ENCODE data around the gene GGACT.

Gene GGACT

DNA sequence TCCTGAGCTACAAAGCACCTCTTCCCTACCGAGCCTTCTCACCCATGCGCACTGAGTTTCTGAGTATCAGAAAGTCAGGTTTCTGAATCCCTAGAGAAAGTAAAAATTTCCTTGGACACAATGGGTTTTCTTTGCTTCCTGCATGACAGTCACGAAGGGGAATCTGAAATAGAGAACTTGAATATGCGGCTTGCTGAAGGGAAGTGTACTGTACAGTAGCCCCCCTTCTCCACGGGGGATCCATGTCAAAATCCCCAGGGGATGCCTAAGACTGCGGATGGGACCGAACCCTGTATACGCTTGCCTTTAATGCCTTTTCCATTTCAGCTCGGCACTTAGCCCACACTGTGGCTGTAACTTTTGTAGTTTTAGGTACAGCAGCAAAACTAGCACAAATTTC lies 107.9 kb downstream of the GGACT start:
- Histone ChIP-seq H3K27me3 (ENCODE audit: control insufficient read depth, insufficient read depth, low read length) (no peaks in the 10 kb centered on the region), H3K4me3 (ENCODE audit: low read depth, low read length) (no peak overlapping the region), H3K9me3 (ENCODE audit: control insufficient read depth, insufficient read depth, low read length) (no peaks in the 10 kb centered on the region), H3K9ac (ENCODE audit: low read depth, low read length) (no peak overlapping the region), H3K36me3 (ENCODE audit: control insufficient read depth, insufficient read depth, low read length) (no peaks in the 10 kb centered on the region), H3K4me1 (ENCODE audit: control insufficient read depth, insufficient read depth, low read length) (peaks cover 11% of the 10 kb centered on the region)

Data from iPS-15b (cell line).